ENCODE data around the gene PELI3.
"Not testable (repeated sequence)": the region's sequence is repeated elsewhere in the genome, so short reads cannot be mapped to it uniquely, and the experiment has no call there.

PELI3 gene

GRCh38 chr11:66447012-66447411 lies 19.7 kb upstream of the PELI3 start:
- DNase-seq, result no peak

- no peak for DNase-seq
Measured at GRCh38 chr11:66448523-66448922, 18.2 kb upstream of the PELI3 start.

GRCh38 chr11:66450560-66450959 lies 16.1 kb upstream of the PELI3 start:
- no peak for DNase-seq

GRCh38 chr11:66451663-66452062 lies 15.0 kb upstream of the PELI3 start:
- DNase-seq, result no peak

- DNase-seq, result no peak
Measured at GRCh38 chr11:66454247-66454646, 12.5 kb upstream of the PELI3 start.

- DNase-seq, result no peak
Measured at GRCh38 chr11:66454828-66455227, 11.9 kb upstream of the PELI3 start.

GRCh38 chr11:66457826-66458225 lies 8.9 kb upstream of the PELI3 start:
- DNase-seq, result no peak

GRCh38 chr11:66459138-66459778 lies 7.4 kb upstream of the PELI3 start:
- no peak for DNase-seq

- DNase-seq, result no peak
Measured at GRCh38 chr11:66462010-66462409, 4.7 kb upstream of the PELI3 start.

GRCh38 chr11:66462911-66463310 lies 3.8 kb upstream of the PELI3 start:
- no peak for DNase-seq

GRCh38 chr11:66464116-66464515 lies 2.6 kb upstream of the PELI3 start:
- not testable (repeated sequence) for DNase-seq

GRCh38 chr11:66464916-66465315 lies 1.8 kb upstream of the PELI3 start:
- no peak for DNase-seq

GRCh38 chr11:66465373-66466224 lies 1.1 kb upstream of the PELI3 start:
- no peak for DNase-seq

- DNase-seq, result no peak
Measured at GRCh38 chr11:66467034-66467659, 442 bp downstream of the PELI3 start.

- DNase-seq, result no peak
Measured at GRCh38 chr11:66467756-66468155, 1.1 kb downstream of the PELI3 start.

- no peak for DNase-seq
Measured at GRCh38 chr11:66468691-66469090, 2.0 kb downstream of the PELI3 start.

GRCh38 chr11:66469441-66469840 lies 2.7 kb downstream of the PELI3 start:
- no peak for DNase-seq

GRCh38 chr11:66470015-66470414 lies 3.3 kb downstream of the PELI3 start:
- DNase-seq, result no peak

GRCh38 chr11:66471142-66471541 lies 4.4 kb downstream of the PELI3 start:
- DNase-seq, result no peak

- DNase-seq, result no peak
Measured at GRCh38 chr11:66472054-66472453, 5.3 kb downstream of the PELI3 start.

- DNase-seq, result no peak
Measured at GRCh38 chr11:66473167-66473566, 6.5 kb downstream of the PELI3 start.

GRCh38 chr11:66473608-66474515 lies 7.2 kb downstream of the PELI3 start:
- DNase-seq, result no peak

All from NCI-H2081 treated with DMSO at 0.1 percent for 48 hours (cell line).